ENCODE measurements around the gene CST3. TPM values are rescaled to one million over a fixed set of nuclear protein-coding genes. Genes with fewer than 3 reads are reported as not detected.

Gene CST3
- total RNA-seq, 2 donors from 2014 or later = 884 to 914 TPM

DNA sequence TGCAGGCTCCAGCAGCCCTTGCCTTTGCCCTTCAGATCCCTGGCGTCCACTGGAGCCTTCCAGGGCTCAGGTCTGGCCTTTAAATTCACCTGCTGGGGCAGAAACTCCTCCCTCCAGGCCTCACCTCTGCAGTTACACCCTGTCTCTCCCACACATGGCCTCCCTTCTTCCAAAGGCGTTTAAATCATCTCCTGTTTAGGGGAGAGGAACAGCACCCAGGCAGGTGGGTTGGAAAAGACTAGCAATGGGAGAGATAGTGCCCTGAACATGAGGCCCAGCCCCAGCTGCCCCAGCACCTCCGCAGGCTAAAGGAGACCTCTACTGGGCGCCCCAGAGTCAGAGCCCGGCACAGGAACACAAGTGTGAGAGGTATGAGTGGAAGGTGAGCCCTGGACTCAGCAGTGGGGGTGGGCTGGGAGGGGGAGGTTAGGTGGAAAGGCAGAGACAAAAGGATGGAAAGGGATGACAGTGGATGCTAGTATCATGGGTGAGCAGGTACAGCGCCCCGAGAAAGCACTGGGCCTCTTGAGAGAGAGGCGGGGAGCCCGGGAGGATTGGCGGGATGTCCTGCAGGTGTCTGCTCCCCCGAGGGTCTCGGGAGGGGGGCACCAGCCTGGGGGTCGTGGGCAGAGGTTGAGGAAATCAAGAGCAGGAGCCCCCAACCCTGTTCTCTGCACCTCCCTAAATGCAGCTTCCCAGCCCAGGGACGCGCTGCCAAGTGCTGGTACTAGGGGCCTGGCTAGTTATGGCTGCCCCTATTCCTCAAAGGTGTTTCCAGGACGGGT lies 31.7 kb downstream of the CST3 start, which contains the start of gene CST9:
Gene CST9 (minus strand): TSS at position 51 of the 785 bp plus-strand sequence. CDS start 53 bp downstream, outside the sequence.
- no peak for DNase-seq (ENCODE audit: low spot score)
- Histone ChIP-seq H3K4me3 (no peak within 1 kb of the TSS), H3K36me3 (no peaks in the 10 kb centered on the region), H3K9me3 (no peaks in the 10 kb centered on the region), H3K27me3 (no peaks in the 10 kb centered on the region), H3K4me1 (no peaks in the 10 kb centered on the region), H3K27ac (no peak within 1 kb of the TSS)
- TF ChIP-seq, protein P1, sequence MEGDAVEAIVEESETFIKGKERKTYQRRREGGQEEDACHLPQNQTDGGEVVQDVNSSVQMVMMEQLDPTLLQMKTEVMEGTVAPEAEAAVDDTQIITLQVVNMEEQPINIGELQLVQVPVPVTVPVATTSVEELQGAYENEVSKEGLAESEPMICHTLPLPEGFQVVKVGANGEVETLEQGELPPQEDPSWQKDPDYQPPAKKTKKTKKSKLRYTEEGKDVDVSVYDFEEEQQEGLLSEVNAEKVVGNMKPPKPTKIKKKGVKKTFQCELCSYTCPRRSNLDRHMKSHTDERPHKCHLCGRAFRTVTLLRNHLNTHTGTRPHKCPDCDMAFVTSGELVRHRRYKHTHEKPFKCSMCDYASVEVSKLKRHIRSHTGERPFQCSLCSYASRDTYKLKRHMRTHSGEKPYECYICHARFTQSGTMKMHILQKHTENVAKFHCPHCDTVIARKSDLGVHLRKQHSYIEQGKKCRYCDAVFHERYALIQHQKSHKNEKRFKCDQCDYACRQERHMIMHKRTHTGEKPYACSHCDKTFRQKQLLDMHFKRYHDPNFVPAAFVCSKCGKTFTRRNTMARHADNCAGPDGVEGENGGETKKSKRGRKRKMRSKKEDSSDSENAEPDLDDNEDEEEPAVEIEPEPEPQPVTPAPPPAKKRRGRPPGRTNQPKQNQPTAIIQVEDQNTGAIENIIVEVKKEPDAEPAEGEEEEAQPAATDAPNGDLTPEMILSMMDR (IDR thresholded peaks at IDR 0.05) = no peak

DNA sequence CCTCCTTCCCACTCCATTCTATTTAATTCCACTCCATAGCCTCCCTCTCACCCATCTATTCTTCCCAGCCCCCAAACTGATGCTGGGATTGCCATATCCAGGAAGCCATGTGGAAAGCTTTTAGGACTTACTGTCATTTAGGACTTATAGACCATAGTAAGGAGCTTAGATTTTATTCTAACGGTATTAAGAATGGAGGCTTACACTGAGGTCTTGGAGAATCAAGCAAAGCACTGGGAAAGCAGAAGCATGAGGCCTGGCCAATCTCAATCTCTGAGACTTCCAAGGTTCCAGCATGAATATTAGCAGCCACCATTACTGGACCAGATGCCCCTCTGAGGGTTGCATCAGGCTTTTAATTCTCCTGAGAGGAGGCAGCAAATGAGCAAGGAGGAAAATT lies 33.4 kb downstream of the CST3 start:
- TF ChIP-seq, protein P1 (IDR thresholded peaks at IDR 0.05) = no peak
- H3K9me3 ChIP-seq = no peaks in the 10 kb centered on the region
- H3K27ac ChIP-seq = no peak overlapping the region
- H3K4me3 ChIP-seq = no peak overlapping the region
- H3K36me3 ChIP-seq = no peaks in the 10 kb centered on the region
- H3K4me1 ChIP-seq = no peaks in the 10 kb centered on the region
- H3K27me3 ChIP-seq = no peaks in the 10 kb centered on the region
- DNase-seq (ENCODE audit: low spot score) = no peak

DNA sequence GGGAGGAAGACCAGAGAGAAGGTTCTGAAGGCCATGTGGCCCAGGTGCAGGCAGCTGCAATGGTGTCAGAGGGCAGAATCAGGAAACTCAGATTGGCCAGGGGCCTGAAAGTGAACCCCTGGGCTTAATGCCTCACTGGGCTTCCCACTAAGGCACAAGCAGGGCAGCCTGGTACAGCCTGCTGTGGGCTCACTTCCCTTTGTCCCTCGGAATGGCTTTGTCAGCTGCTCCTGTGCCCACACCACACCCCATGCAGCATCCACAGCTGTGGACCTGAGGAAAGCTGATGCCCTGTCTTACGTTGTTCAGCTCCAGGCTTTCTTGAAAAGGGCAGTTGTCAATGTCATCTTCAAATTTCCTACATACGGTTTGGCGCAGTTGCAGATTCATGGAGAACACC lies 34.4 kb downstream of the CST3 start:
- H3K27me3 ChIP-seq = no peaks in the 10 kb centered on the region
- no peaks in the 10 kb centered on the region for H3K9me3 ChIP-seq
- H3K4me3 ChIP-seq = no peak overlapping the region
- no peak overlapping the region for H3K27ac ChIP-seq
- no peaks in the 10 kb centered on the region for H3K36me3 ChIP-seq
- TF ChIP-seq, protein P1 (IDR thresholded peaks at IDR 0.05) = no peak
- no peak for DNase-seq (ENCODE audit: low spot score)
- H3K4me1 ChIP-seq = no peaks in the 10 kb centered on the region

DNA sequence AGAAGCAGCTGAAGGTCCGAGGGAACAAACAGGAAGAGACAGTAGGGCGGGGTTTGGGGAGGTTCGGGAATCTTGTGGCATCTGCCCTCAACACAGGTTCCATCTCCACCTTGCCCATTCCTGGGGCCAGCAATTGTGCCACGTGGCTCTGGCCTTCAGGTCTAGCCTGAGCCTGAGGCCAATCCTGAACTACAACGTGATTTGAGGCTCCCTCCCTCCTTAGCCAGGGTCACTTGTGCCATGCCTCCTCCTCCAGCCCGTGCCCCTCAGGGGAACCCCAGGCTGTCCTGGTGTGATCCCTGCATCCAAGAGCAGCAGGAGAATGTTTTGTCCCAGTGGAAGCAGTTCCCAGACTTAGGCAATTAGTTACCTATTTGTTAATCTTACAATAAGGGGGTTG lies 35.1 kb downstream of the CST3 start:
- H3K4me1 ChIP-seq = no peaks in the 10 kb centered on the region
- DNase-seq (ENCODE audit: low spot score) = no peak
- H3K27me3 ChIP-seq = no peaks in the 10 kb centered on the region
- no peak overlapping the region for H3K4me3 ChIP-seq
- TF ChIP-seq, protein P1 (IDR thresholded peaks at IDR 0.05) = no peak
- no peaks in the 10 kb centered on the region for H3K36me3 ChIP-seq
- H3K27ac ChIP-seq = no peak overlapping the region
- no peaks in the 10 kb centered on the region for H3K9me3 ChIP-seq

DNA sequence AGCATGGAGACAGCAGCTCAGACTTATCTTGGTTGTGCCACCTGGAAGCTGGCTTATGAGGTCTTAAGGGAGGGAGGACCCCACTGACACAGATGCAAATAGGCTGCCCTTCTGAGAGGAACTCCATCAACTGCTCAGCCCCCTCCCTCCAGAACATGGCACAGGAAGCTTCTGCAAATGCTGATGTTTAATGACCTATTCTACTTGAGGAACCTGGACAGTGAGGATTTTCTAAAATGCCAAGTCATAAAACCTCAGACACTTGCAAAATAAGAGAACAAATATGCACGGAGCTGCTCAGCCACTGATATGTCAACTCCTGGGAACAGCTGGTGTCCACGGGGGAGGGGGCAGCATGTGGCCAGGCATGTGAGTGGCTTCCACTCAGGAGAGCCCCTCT lies 35.5 kb downstream of the CST3 start:
- no peaks in the 10 kb centered on the region for H3K27me3 ChIP-seq
- H3K9me3 ChIP-seq = no peaks in the 10 kb centered on the region
- H3K27ac ChIP-seq = no peak overlapping the region
- no peaks in the 10 kb centered on the region for H3K4me1 ChIP-seq
- DNase-seq (ENCODE audit: low spot score) = no peak
- H3K36me3 ChIP-seq = no peaks in the 10 kb centered on the region
- H3K4me3 ChIP-seq = no peak overlapping the region
- TF ChIP-seq, protein P1 (IDR thresholded peaks at IDR 0.05) = no peak

DNA sequence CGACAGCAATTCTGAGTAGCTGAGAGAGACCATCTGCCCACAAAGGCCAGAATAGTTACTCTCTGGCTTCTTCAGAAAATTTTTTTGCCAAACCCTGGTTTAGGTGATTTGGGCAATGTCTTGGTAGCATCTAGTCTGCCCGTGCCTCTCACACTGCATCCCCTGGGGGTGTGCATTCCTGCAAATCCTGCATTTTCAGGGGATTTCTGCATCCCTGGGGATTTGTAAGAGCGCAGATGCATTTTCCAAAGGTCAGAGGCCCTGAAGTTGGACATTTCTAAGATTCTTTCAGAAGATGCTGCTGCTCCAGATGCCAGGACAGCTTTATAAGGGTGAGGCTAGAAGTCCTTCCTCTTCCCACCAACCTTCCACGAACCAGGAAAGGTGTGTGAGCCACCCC lies 36.0 kb downstream of the CST3 start:
- TF ChIP-seq, protein P1 (IDR thresholded peaks at IDR 0.05) = no peak
- H3K27ac ChIP-seq = no peak overlapping the region
- no peak for DNase-seq (ENCODE audit: low spot score)
- H3K36me3 ChIP-seq = no peaks in the 10 kb centered on the region
- no peak overlapping the region for H3K4me3 ChIP-seq
- H3K9me3 ChIP-seq = no peaks in the 10 kb centered on the region
- H3K4me1 ChIP-seq = no peaks in the 10 kb centered on the region
- no peaks in the 10 kb centered on the region for H3K27me3 ChIP-seq

All from right atrium auricular region (tissue), 2 donors.